Activated CD4-positive, alpha-beta T cell treated with anti-CD3 and anti-CD28 coated beads, Interleukin-2, amount 10 ng/mL, durations not matched to agents 24 days and 14 days (primary cell): Measurements from ENCODE around the gene BNIP3. TPM values are rescaled to one million over a fixed set of nuclear protein-coding genes. Genes with fewer than 3 reads are reported as not detected.
"Not testable (repeated sequence)": the region's sequence is repeated elsewhere in the genome, so short reads cannot be mapped to it uniquely, and the experiment has no call there.

ENCODE experiments used
- DNase-seq: peaks from one replicate; pipeline ENCODE4 v3.0.0; 2022
- H3K27ac Mint-ChIP-seq: one replicate; pipeline ENCODE4 v1.8.0; 2022; ENCODE audit warnings: mild to moderate bottlenecking, mixed read lengths
- H3K27me3 Mint-ChIP-seq: one replicate; pipeline ENCODE4 v1.8.0; 2022; ENCODE audit warnings: mixed read lengths
- H3K36me3 Mint-ChIP-seq: one replicate; pipeline ENCODE4 v1.8.0; 2022; ENCODE audit warnings: low read depth, mild to moderate bottlenecking, mixed read lengths
- H3K4me1 Mint-ChIP-seq: one replicate; pipeline ENCODE4 v1.8.0; 2021; ENCODE audit warnings: mixed read lengths
- H3K4me3 Mint-ChIP-seq: one replicate; pipeline ENCODE4 v1.8.0; 2022; ENCODE audit warnings: mild to moderate bottlenecking, moderate library complexity, mixed read lengths
- H3K9me3 Mint-ChIP-seq: one replicate; pipeline ENCODE4 v1.8.0; 2021; ENCODE audit warnings: mixed read lengths
- intact Hi-C: fragments of 100-400 bp; cut with micrococcal nuclease; formaldehyde crosslinking; loops from one replicate; pipeline ENCODE4 v1.15.1; 2023
- total RNA-seq: library from RNA; stranded (reverse); gene quantifications from 2 replicates; pipeline ENCODE4 v1.2.3, GENCODE V29; 2022

BNIP3 gene
- total RNA-seq, 1 donor from 2014 or later = 94.4 TPM

DNA sequence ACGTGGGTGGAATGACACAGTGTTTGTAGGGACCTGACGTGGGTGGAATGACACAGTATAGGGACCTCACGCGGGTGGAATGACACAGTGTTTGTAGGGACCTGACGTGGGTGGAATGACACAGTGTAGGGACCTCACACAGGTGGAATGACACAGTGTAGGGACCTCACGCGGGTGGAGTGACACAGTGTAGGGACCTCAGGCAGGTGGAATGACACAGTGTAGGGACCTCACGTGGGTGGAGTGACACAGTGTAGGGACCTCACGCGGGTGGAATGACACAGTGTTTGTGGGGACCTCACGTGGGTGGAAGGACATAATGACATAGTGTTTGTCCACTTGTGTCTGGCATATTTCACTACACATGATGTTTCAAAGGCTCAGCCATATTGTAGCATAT lies 61.6 kb downstream of the BNIP3 start:
- Mint-ChIP-seq H3K4me3 (no peak overlapping the region), H3K4me1 (peaks cover 47% of the 10 kb centered on the region), H3K27me3 (no peaks in the 10 kb centered on the region), H3K9me3 (peaks cover 35% of the 10 kb centered on the region), H3K36me3 (peaks cover 69% of the 10 kb centered on the region), H3K27ac (peak overlapping the region; percentile 79)
- DNase-seq = no peak
- intact Hi-C loops = no loop called here

GRCh38 chr10:131919461-131919860 lies 62.3 kb downstream of the BNIP3 start:
- H3K4me3 Mint-ChIP-seq, DNase-seq, intact Hi-C loops, H3K27me3 Mint-ChIP-seq: not testable (repeated sequence)
- peaks cover 32% of the 10 kb centered on the region for H3K9me3 Mint-ChIP-seq
- peaks cover 43% of the 10 kb centered on the region for H3K4me1 Mint-ChIP-seq
- peaks cover 67% of the 10 kb centered on the region for H3K36me3 Mint-ChIP-seq
- H3K27ac Mint-ChIP-seq = peak overlapping the region; percentile 79

Other genes starting within 250 kb of the BNIP3 start
- 33.2 and 36.2 TPM in 2 replicates for gene PPP2R2D, start 80.9 kb downstream of the BNIP3 start, total RNA-seq
- gene JAKMIP3, start 84.0 kb upstream of the BNIP3 start, total RNA-seq = 1.2 and 1.3 TPM in 2 replicates
- gene DPYSL4, start 205.0 kb upstream of the BNIP3 start, total RNA-seq = 32.5 TPM in 2 replicates